Left lung (tissue), 10 donors: ENCODE data around the gene STIM1. TPM values are rescaled to one million over a fixed set of nuclear protein-coding genes. Genes with fewer than 3 reads are reported as not detected.

Source experiments
- ATAC-seq: fragments of 200-7000 bp; cut with Tn5 transposase; one replicate; pipeline ENCODE4 v1.9.1; 2020; ENCODE audit warnings: moderate library complexity
- DNase-seq, 4 donors: peaks; one replicate each; pipeline ENCODE4 v3.0.0-alpha.2; 2013 to 2020
- H3K27ac ChIP-seq, 2 donors: fragments of 200-600 bp; sonication (generic) in 1 of 2; one replicate each; pipeline versions ENCODE4 v1.5.0 to v1.8.0; 2020 to 2021
- H3K27me3 ChIP-seq, 2 donors: fragments of 200-600 bp; sonication (generic) in 1 of 2; one replicate each; pipeline versions ENCODE4 v1.5.0 to v1.8.0; 2020 to 2021
- H3K36me3 ChIP-seq, 2 donors: fragments of 200-600 bp; sonication (generic) in 1 of 2; one replicate each; pipeline versions ENCODE4 v1.5.0 to v1.8.0; 2020 to 2021
- H3K4me1 ChIP-seq, 2 donors: fragments of 200-600 bp; one replicate each; pipeline ENCODE4 v1.8.0; 2021
- H3K4me3 ChIP-seq, 2 donors: fragments of 200-600 bp; sonication (generic) in 1 of 2; one replicate each; pipeline versions ENCODE4 v1.5.0 to v1.8.0; 2020 to 2021; ENCODE audit warnings: mild to moderate bottlenecking in 1 of 2
- H3K9me3 ChIP-seq, 2 donors: fragments of 200-600 bp; sonication (generic) in 1 of 2; one replicate each; pipeline versions ENCODE4 v1.5.0 to v1.8.0; 2020 to 2021
- intact Hi-C, 2 donors: fragments of 100-400 bp; cut with DNase I; formaldehyde crosslinking; loops; one replicate each; pipeline versions ENCODE4 v1.11.2 to v1.14.2; 2022
- polyA plus RNA-seq, 6 donors: library from polyadenylated mRNA; unstranded; fragments of 120-200 nt; gene quantifications; one replicate each; pipeline ENCODE4 v1.2.1, GENCODE V29; 2013; ENCODE audit not compliant: insufficient read length in 6 of 6
- total RNA-seq, 2 donors: library from RNA; stranded (reverse); fragmentation: NEBNext Ultra II Directional; extraction: Animal tissue kit (Norgen Biotek cat#: 25700); gene quantifications; one replicate each; pipeline ENCODE4 v1.2.1, GENCODE V29; 2021
- TF ChIP-seq, protein P1 (sequence below), 2 donors: fragments of 200-600 bp; sonication (generic) in 1 of 2; IDR thresholded peaks; one replicate each; pipeline versions ENCODE4 v1.5.0 to v1.8.0; 2021; ENCODE audit warnings: antibody characterized with exemption in 2 of 2
- donor health status: DM: no; HTN: yes; CAD: no.
- donor health status: DM: no; HTN: no; CAD: no.

Gene STIM1
- total and polyA plus RNA-seq, 8 donors, result 38.9 to 56.0 (median 49.8) TPM

DNA sequence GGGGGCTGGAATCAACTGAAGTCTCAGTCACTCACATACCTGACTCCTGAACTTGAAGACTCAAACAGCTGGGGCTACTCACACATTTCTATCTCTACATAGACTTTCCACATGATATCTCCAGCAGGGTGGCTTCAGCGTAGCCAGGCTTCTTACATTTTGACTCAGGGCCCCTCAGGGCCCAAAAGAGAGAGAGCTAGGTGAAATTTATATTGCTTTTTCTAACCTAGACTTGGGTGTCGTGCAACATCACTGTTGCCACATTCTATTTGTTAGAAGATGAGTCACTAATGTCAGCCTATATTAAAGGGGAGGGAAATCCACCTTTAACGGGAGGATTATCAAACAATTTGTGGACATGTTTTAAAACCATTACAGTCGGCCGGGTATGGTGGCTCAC lies 167.2 kb downstream of the STIM1 start:
- intact Hi-C loops, result no loop called here
- TF ChIP-seq, protein P1, sequence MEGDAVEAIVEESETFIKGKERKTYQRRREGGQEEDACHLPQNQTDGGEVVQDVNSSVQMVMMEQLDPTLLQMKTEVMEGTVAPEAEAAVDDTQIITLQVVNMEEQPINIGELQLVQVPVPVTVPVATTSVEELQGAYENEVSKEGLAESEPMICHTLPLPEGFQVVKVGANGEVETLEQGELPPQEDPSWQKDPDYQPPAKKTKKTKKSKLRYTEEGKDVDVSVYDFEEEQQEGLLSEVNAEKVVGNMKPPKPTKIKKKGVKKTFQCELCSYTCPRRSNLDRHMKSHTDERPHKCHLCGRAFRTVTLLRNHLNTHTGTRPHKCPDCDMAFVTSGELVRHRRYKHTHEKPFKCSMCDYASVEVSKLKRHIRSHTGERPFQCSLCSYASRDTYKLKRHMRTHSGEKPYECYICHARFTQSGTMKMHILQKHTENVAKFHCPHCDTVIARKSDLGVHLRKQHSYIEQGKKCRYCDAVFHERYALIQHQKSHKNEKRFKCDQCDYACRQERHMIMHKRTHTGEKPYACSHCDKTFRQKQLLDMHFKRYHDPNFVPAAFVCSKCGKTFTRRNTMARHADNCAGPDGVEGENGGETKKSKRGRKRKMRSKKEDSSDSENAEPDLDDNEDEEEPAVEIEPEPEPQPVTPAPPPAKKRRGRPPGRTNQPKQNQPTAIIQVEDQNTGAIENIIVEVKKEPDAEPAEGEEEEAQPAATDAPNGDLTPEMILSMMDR (IDR thresholded peaks at IDR 0.05), result no peak
- ATAC-seq (no peak), DNase-seq (no peak)
- no peaks in the 10 kb centered on the region for H3K9me3 ChIP-seq
- H3K4me3 ChIP-seq, result no peak overlapping the region
- peaks cover 0 to 7% of the 10 kb centered on the region in 2 donors for H3K4me1 ChIP-seq
- H3K27me3 ChIP-seq, result no peaks in the 10 kb centered on the region
- peaks cover 0 to 14% of the 10 kb centered on the region in 2 donors for H3K36me3 ChIP-seq
- no peak overlapping the region for H3K27ac ChIP-seq

DNA sequence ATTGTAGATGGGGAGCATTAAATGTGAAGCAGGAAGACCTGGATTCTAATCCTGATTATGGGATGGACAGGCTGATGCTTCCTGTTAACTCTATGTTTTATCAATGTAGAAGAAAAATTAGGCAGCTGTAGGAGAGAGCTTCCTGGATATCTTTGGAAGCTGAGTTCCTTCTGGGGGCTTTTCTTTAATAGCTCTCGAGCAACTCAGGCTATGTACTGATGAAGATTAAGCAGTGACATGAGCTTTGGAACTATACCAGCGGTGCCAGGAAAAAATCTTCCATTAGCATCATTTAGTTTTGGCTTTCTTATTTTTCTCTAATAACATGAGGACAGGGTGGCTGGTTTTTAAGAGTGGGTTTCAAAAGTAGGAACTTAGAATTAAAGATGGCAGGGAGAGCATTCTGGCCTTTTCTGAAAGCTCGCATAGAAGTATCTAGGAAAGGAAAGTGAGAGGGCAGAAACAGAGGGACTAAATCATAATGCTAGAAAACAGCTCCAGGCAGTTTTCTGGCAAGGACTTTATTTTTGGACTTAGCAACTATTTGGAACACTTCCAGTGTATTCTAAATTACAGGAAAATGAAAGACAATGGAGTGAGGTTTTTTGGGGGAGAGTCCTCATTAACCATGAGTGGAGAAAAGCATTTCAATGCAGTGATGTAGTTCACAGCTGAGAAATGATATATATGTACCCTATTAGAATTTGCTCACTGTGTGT lies 169.9 kb downstream of the STIM1 start:
- TF ChIP-seq, protein P1 (IDR thresholded peaks at IDR 0.05), result no peak
- Histone ChIP-seq H3K4me3 (no peak overlapping the region), H3K36me3 (peaks cover 0 to 14% of the 10 kb centered on the region in 2 donors), H3K27me3 (no peaks in the 10 kb centered on the region), H3K9me3 (no peaks in the 10 kb centered on the region), H3K27ac (peak overlapping the region; percentile 14 to 30), H3K4me1 (peaks cover 0 to 7% of the 10 kb centered on the region in 2 donors)
- intact Hi-C loops, result no loop called here
- peak in 2 of 4 donors; percentile 81 to 85 for DNase-seq
- peak; percentile 37 for ATAC-seq

DNA sequence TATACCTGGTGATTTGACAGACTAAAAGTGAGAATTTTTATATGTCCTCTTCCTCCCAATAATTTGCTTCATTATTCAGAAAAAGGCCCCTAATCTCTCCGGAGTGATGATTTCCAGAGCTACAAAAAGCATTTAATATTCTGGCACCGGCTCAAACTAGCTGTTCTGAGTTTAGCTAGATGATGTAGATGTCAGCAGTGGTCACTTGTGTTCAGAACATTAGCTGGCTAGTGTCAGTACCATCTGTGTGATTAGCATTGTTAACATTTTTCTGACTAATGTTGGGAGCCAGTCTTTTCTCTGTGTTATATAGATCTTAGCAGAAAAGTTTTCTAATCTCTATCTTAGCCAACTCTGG lies 170.5 kb downstream of the STIM1 start:
- TF ChIP-seq, protein P1 (IDR thresholded peaks at IDR 0.05), result no peak
- peaks cover 0 to 14% of the 10 kb centered on the region in 2 donors for H3K36me3 ChIP-seq
- H3K27me3 ChIP-seq, result no peaks in the 10 kb centered on the region
- intact Hi-C loops, result no loop called here
- peaks cover 0 to 7% of the 10 kb centered on the region in 2 donors for H3K4me1 ChIP-seq
- DNase-seq (peak in 2 of 4 donors; percentile 79 to 83), ATAC-seq (peak; percentile 15)
- no peak overlapping the region for H3K4me3 ChIP-seq
- peak overlapping the region; percentile 14 to 30 for H3K27ac ChIP-seq
- H3K9me3 ChIP-seq, result no peaks in the 10 kb centered on the region

DNA sequence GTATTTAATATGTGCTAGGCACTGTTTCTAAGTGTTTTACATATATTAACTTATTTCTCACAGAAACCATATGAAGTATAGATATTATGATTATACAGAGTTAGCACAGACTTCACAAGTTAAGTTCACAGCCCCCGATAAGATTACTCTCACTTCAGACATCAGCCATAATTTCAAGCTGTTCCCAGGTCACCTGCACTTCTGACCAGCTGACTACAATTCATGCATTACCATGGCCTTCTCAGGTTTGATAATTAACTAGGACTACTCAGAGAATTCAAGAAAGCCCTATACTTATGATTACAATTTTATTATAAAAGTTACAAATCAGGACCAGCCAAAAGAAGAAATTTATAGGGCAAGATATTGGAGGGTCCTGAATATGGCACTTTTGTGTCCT lies 170.9 kb downstream of the STIM1 start:
- Histone ChIP-seq H3K9me3 (no peaks in the 10 kb centered on the region), H3K4me3 (no peak overlapping the region), H3K27me3 (no peaks in the 10 kb centered on the region), H3K4me1 (peaks cover 0 to 7% of the 10 kb centered on the region in 2 donors), H3K36me3 (peaks cover 0 to 14% of the 10 kb centered on the region in 2 donors), H3K27ac (peak overlapping the region in 1 of 2 donors; percentile 14)
- intact Hi-C loops, result no loop called here
- TF ChIP-seq, protein P1 (IDR thresholded peaks at IDR 0.05), result no peak
- peak in 1 of 4 donors; percentile 5 for DNase-seq
- ATAC-seq, result no peak

DNA sequence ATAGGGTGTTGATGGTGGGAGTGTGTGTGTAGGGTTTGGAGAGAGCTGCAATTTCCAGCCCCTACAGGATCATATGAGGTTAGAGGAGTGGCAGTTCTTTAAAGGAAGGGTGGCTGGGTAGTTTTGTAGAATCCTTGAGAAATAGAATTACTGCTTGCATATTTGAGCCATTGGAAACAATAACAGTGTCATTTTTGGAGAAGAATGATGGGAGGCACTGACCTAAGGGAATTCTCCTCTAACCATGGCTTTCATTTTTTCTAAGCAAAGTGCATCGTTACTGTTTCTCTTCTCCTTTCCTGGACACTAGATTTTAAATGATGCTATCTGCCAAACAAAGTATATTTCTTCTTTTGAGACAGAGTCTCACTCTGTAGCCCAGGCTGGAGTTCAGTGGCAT lies 172.3 kb downstream of the STIM1 start:
- Histone ChIP-seq H3K36me3 (peaks cover 0 to 14% of the 10 kb centered on the region in 2 donors), H3K27ac (no peak overlapping the region), H3K27me3 (no peaks in the 10 kb centered on the region), H3K4me3 (no peak overlapping the region), H3K9me3 (no peaks in the 10 kb centered on the region), H3K4me1 (peaks cover 0 to 7% of the 10 kb centered on the region in 2 donors)
- DNase-seq (no peak), ATAC-seq (no peak)
- intact Hi-C loops, result no loop called here
- TF ChIP-seq, protein P1 (IDR thresholded peaks at IDR 0.05), result no peak
